ENCODE results near the gene AGPAT3.

AGPAT3 gene

DNA sequence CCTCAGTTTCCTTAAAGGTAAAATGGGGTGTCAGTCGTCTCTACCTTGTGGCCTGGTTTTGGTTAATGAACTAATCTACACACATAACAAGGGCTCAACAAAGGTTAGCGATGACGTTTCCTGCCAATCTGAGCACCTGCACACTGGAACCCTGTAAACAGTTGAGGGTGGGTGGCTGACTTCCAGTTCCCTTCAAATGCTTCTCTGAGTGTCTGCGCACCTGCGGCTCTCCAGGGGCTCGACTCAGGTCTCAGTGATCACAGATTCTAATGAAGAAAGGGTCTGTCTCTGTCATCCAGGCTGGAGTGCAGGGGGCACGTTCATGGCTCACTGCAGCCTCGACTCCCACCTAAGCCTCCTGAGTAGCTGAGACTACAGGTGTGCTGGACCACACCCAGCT, 3.3 kb upstream of the AGPAT3 start:
- in situ Hi-C loops (cut with MboI; ENCODE audit: low sequenced_read_pairs), result no loop called here

DNA sequence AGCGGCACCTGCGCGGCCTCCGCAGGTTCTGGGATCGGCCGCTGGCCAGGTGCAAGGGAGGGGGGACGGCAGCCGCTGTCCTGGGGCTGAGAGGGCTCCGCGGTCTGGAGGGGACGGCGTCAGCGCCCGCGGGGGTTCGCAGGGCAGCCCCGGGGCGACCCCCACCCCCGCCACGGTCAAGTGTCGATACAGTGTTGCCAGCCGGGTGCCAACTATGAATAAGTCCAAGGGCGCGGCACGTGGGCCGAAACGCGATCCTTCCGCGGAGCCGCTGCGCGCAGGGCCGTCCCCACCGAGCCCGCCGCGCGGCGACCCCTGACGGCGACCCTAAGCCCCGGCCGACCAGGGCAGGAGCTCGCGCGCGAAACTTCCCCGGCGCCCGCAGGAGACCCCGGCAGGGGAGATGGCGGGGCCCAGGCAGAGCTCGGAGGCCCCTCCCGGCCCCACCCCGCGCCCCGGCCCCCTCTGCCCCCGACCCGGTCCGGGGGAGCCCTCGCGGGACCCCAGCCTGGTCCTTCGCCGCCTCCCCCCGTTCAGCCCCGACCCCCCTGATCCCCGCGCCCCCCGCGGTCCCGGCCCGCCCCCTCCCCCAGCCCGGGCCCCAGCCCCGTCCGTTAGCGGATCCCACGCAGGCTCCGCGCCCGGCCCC, 586 bp upstream of the AGPAT3 start:
- in situ Hi-C loops (cut with MboI; ENCODE audit: low sequenced_read_pairs), result no loop called here

DNA sequence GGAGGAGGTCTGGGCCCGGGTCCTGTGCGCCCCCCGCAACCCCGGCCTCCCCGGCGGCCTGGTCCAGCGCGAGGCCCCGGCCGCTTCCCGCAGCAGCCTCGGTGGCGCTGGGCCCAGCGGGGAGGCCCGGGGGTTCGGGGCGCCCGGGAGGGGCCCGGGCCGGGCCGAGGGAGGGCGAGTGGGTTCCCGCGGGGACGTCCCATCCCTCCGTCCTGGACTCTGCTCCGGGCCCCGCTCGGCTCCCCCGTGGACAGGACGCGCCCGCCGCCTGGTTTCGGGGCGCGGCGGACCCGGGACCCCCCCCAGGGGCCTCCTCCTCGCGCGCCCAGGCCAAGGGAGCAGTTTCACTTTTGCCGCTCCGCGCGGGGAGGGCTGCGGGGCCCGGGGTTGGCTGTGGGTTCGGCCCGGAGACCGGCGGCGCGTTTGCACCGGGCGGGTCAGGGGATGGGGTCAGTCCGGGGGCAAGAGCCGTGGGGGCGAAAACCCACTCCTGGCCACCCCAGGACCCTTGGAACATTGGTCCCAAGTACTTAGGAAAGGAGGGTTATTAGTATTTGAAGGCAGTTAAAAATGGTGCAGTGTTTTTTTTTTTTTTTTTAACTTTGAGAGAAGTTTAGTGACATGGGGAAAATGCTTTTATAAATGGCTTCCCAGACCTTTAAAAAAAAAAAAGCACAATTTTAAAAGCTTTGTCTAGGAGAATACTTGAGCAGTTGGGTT, 677 bp downstream of the AGPAT3 start:
- in situ Hi-C loops (cut with MboI; ENCODE audit: low sequenced_read_pairs), result no loop called here

DNA sequence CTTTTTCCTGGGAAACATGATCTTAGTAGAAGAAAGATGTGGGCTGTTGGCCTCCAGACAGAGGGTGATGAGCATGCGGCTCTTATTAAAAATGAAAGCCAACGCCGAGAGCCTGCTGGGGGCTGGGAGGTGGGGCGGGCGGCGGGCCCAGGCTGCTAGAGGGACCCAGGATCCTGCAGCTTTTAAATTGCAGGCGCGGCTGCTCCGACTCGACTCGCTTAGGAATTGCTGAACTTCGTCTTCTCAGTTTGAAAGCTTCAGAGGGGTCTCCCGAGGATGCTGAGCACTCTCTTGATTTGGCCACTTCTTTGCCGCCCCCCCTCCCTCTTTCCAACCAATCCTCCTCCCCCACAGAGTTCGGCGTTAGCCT, 1.2 kb downstream of the AGPAT3 start:
- in situ Hi-C loops (cut with MboI; ENCODE audit: low sequenced_read_pairs), result no loop called here

DNA sequence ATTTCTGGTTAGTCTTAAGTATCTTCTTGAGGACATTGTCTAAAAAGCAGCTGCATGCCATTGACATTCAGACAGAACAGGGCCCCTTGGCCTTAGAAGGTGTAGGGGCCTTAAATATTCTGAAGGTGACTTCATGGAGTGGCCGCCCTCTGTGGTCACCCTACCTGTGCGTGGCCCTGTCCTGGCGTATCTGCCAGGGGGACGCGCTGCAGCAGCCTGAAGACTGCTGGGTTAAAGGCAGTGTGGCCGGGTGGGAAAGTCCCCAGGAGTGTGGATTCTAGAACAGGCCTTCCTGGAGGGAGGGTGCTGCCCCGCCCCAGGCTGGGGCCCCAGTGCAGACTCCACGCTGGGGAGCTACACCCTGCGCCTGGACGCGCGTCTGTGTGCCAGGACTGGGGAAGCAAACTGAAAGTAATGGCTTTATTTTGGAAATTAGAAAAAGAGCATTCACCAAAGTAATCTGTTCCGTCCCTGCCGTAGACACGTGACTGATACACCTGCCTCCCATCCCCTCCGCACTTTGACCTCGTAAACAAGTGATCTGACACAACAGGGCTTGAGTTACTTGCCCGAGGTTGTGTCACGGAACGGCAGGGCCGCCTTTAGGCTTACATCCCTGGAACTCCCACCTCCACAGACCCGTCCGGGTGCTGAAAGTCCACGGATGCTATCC, 1.8 kb downstream of the AGPAT3 start:
- in situ Hi-C loops (cut with MboI; ENCODE audit: low sequenced_read_pairs), result no loop called here

DNA sequence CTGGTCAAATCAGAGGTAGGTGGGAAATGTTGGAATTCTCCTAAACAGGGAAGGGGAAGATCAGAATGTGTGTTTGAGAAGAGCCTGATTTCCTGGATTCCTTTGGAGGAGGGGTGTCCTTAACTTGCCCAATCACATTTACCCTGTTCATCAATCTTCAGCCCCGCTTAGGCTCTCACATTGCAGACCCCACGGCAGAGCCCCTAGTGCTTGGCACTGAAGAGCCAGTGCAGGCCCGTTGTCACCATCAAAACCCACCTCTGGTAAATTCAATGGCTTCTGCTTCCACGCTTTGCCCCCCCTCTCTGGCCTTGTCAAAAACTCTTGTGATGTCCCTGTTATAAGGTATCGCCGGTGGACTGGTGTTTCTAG, 2.3 kb downstream of the AGPAT3 start:
- in situ Hi-C loops (cut with MboI; ENCODE audit: low sequenced_read_pairs), result no loop called here

DNA sequence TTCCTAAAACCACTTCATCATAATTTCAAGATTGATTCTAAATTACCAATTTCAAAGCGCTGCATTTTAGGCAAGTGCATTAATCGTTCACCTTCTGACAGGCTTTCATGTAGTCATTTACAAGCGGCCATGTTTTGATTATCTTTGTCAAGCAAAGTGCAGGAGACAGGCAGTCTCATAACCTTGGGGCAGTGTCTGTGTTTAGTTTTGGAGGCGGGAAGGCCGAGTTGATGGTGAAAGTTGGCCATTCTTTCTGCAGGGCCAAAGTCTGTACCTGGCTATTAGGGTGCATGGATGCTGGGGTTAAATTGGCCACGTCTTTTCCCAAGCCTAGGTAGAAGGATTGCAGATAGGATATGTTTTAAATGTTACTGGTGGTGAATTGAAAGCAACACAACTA, 2.9 kb downstream of the AGPAT3 start:
- in situ Hi-C loops (cut with MboI; ENCODE audit: low sequenced_read_pairs), result no loop called here

DNA sequence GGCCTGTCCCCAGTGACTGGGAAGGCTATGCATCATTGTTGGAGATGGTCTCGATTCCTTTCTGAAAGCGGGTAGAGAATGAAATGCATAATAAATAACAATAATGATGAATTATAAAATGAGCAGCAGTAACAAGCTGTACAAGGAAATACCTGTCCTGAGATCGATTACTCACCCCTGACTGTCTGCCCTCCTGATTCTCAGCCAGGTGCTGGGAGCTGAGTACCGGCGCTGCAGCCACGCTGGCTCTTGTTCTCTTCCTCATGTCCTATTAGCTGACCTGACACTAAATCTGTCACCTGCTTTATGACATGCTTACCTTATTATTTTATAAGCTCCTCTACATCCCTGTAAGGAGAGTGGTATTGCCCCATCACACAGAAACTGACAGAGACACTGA, 3.4 kb downstream of the AGPAT3 start:
- in situ Hi-C loops (cut with MboI; ENCODE audit: low sequenced_read_pairs), result no loop called here

DNA sequence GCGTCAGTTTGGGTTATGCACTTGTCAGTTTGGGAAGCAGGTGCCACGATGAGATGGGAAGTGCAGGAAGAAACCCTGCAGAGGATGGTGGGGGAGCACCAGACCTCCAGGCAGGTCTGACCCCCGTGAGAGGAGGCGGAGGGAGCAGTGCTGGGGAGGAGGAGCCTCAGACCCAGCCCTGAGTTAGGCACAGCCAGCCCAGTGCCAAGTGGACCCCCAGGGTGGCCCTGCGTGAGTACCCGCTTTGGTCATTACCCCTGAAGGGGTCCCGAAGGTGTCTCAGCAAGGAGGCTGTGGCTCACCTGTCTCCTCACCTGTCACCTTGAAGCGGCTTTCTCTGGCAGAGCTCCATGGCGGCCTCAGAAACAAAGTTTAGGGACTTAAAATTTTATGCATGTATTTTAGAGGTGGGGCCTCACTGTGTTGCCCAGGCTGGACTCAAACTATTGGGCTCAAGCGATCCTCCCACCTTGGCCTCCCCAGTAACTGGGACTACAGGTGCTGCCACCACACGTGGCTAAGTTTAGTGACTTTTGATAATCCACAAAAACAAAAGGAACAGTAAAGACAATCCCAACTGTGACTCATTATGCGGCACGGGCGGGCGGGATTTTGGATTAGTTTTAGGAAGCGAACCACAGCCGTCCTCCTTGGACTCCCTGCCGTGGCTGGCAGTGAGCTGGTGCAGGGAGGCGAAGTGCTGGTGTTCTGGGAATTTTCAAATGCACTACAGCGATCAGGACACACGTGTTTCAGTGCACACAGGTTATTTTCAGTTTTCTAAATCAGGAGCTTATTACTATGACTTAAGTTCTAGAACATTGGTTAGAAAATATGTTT, 4.7 kb downstream of the AGPAT3 start:
- in situ Hi-C loops (cut with MboI; ENCODE audit: low sequenced_read_pairs), result no loop called here

DNA sequence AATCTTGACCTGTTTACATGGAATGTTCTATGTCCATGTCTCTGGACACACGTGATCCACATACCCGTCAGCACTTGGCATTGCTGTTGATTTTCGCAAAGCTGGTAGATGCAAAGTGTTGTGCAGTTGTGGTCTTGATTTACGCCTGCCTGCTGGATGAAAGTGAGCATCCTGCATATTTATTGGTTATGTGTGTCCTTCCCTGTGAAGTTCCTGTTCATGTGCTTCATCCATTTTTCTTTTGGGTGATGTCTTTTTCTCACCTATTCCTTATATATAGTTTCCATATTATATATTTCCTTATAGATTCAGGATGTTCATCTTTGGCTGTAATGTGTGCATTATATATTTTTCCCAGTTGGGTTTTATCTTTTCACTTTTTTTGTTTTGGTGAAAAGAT, 6.5 kb downstream of the AGPAT3 start:
- in situ Hi-C loops (cut with MboI; ENCODE audit: low sequenced_read_pairs), result no loop called here

DNA sequence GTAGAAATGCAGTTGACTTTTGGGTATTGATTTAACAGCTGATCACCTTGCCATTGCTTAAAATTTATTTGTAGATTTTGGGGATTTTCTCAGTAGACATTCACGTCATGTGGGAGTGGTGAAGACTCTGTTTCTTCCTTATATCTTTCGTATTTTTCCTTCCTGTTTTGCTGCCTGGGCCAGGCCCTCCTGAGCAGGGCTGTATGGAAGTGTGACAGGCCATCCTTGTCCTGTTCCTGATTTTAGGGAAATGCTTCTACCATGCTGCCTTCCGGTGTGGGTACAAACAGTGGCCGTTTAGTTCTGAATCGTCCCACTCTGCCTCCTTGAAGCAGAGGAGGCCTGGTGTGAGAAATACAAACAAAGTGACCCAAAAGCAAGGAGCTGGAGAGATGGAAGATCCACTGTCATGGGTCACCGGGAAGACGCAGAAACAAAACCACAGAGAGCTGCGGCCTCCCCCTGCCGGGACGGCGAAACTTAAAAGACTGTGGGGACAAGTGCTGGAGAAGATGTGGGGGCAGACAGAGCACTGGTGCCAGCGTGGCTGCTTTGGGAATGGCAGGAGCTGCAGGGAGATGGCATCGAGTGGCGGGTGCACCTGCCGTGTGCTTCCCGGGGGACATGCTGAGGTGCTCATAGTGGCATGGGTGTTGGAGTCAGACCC, 7.6 kb downstream of the AGPAT3 start:
- in situ Hi-C loops (cut with MboI; ENCODE audit: low sequenced_read_pairs), result no loop called here

DNA sequence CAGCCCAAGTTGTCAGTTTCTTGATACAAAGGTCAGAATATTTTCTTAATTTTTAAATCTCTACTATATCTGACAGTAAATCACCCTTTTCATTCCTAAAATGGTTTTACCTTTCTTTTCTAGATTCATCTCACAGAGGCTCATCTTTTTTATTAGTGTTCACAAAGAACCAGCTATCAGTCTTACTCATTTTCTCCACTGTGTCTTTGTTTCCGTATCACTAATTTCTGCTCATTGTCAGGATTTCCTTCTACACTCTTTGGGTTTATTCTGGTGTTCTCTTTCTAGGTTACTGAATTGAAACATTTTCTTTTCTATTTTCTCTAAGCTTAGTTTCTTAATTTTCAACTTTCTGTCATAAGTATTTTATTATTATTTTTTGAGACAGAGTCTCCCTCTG, 8.7 kb downstream of the AGPAT3 start:
- in situ Hi-C loops (cut with MboI; ENCODE audit: low sequenced_read_pairs), result no loop called here

DNA sequence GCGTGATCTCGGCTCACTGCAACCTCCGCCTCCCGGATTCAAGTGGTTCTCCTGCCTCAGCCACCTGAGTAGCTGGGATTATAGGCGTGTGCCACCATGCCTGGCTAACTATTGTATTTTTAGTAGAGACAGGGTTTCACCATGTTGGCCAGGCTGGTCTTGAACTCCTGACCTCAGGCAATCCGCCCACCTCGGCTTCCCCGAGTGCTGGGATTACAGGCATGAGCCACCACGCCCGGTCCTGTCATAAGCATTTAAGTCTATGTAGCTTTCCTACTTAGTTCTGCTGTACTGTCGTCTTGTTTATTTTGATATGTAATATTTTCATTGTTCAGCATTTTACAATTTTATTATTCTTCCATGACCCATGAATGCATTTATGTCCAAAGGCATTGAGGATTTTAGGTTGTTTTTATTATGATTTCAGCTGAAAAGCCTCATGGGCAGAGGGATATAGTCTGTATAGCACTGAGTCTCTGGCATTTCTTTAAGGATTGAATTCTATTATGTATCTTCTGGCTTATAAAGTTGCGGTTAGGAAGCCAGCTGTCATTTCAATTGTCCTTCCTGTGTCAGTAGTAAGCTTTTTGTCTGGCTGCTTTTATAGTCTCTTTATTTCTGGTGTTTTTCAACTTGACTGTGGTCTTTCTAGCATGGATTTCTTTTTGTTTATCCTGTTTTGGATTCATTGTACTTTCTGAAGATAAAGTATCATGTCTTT, 9.2 kb downstream of the AGPAT3 start:
- in situ Hi-C loops (cut with MboI; ENCODE audit: low sequenced_read_pairs), result no loop called here

DNA sequence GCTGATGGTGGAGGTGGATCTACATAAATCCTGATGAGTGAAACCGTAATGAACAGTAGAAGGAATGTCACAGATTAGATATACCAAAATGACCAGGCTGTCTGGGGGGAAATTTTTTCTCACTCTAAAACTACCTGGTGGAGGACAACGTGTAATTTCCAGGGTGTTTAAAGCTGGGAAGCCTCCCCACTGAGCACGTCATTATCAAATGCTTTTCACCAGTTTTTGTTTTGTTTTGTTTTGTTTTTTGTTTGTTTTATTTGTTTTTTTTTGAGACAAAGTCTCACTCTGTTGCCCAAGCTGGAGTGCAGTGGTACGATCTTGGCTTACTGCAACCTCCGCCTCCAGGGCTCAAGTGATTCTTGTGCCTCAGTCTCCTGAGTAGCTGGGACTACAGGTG, 11.6 kb downstream of the AGPAT3 start:
- in situ Hi-C loops (cut with MboI; ENCODE audit: low sequenced_read_pairs), result no loop called here

DNA sequence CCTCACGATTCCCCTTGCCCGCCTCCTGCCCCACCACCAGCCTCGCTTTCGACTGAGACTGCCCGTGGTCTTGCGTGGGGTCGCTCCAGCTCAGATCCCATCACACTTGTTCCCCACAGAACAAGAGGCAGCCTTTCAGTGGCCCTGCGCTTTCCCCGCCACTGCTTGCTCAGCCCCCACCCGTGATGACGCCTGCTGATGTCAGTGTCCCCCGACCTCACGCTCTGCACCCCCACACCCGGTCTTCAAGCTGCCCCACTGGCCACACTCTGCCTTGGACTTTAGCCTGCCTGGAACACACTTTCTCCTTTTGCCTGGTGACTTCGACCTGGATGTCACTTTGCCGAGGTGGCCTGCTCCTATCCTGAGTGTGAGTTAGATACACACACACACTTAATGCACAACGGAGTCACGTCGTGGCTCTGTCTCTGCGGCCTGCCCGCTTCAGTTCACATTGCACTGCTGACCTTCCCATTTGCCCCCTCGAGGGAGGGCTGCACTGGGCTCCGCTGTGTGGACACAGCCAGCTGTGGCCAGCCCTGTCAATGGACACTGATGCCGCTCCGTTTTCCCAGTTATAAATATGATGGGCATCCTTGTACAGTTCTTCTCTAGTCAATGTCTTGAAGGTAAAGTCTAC, 13.0 kb downstream of the AGPAT3 start:
- in situ Hi-C loops (cut with MboI; ENCODE audit: low sequenced_read_pairs), result no loop called here

DNA sequence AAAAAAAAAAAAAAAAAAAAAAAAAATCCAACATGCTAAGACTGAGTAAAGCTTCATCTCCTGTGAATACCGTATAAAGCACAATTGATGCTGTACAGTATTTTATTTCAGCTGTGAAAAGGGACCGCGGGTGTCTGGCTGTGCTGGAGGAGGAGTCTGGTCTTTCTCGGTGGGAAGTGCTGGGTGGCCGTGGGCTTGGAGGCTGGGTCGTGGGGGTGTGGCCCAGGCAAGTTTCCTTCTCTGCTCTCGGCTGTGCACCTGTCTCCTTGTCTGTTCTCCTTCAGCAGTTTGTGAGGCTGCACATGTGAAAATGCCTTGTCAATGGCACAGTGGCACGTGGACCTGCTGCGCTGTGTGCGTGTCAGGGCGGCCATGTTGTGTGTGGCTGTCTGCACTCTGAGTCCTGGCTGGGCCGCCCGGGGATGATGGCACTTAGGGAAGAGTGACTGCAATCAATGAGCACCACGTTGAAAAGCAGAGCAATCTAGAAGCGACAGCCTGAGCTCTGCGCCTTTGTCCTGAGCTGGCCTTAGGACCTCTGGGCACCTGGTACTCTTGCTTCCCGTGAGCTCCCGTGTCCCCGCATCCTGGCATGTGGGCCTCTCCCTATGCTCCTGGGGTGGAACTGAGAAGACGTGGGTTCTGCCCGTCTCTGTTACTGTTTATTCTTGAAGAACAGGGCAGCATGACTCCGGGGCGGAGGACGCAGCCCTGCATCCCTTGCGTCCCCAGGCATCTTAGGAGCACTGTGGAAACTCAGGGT, 14.5 kb downstream of the AGPAT3 start:
- in situ Hi-C loops (cut with MboI; ENCODE audit: low sequenced_read_pairs), result no loop called here

DNA sequence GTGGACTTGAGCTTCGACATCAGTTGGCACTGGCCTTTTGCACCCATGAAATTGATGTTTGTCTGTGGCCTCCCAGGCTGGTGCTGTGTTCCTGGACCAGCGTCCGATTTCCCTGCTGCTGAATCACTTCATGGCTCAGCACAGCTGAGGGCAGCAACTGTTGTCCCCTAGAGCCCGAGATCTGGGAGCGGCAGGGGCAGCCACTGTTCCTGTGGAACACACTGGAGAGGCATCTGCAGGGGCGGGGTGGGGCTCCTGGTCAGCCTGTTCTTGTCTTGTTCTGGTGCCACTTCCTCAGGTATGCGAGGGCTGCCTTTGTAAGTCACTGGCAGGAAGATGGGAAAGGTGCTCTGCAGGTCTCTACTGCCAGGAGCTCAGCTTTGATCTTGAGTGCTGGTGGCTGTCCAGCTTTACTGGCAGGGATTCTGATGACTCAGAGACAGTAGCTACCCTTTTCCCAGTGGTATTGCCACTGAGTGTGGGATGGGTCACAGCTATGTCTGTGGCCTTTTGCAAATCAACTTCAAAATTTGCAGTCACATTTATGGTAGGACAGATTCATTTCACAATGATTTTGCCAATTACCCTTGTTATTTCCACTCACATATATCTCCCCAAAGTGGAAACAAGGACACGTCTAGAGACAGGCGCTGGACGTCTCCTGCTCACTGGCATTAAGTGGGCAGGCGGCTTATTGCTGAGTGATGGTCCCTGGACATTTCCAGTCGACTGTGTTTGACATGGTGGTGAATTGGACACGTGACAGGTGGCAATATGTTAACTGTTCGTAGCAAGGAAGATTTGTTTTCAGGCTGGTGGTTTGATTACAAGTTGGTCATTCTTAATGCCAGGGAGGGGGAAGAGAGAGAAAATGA, 15.3 kb downstream of the AGPAT3 start:
- in situ Hi-C loops (cut with MboI; ENCODE audit: low sequenced_read_pairs), result no loop called here

DNA sequence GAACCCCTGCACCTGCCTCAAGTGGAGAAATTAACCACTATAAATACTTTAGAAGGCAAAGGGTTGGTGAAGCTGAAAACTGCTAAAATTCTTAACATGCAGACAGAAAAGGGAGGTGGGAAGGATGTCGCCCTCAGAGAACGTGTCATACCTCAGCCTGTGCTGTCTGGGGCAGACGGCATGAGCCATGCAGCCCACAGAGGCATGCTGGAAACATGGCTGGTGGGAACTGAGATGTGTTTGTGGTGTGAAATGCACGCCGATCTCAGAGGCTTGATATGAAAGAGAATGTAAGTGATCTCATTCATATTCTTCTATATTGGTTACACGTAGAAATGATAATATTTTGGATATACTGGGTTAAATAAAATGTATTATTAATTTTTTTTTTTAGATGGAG, 16.3 kb downstream of the AGPAT3 start:
- in situ Hi-C loops (cut with MboI; ENCODE audit: low sequenced_read_pairs), result no loop called here

Data from HL-60/S4 treated with phorbol 12-myristate 13-acetate at 8.2 ng/mL for 4 days and 3 days (cell line).